MM.1S (cell line): ENCODE measurements around the gene CCDC85C.

ENCODE experiments used
- EZH2phosphoT487 ChIP-seq: fragments of 300-600 bp; sonication (generic); IDR thresholded peaks from 2 replicates; pipeline ENCODE4 v1.6.1; 2018; ENCODE audit warnings: antibody characterized with exemption, low read length
- TF ChIP-seq, protein P1 (sequence below): fragments of 300-600 bp; sonication (generic); IDR thresholded peaks from 2 replicates; pipeline ENCODE4 v1.5.1; 2016; ENCODE audit warnings: antibody characterized with exemption, low read length, mixed read lengths

DNA sequence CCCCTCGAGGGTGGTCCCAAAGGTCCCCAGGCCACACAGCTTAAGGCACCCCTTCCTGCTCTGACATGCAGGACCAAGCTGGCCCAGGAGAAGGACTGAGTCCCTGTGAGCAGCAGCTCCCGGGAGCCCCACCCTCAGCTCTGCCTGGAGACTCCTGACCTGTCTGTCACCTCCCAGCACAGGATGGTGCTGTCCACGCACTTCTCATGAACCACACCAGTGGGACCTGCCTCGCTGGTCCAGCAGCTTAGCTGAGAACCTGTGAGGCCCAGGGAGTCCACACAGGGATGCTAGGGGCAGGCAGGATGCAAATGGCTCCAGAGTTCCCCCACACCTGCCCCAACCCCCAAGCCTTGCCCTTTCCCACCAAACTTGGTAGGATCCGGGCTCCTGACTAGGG, 27.7 kb downstream of the CCDC85C start:
- TF ChIP-seq, protein P1, sequence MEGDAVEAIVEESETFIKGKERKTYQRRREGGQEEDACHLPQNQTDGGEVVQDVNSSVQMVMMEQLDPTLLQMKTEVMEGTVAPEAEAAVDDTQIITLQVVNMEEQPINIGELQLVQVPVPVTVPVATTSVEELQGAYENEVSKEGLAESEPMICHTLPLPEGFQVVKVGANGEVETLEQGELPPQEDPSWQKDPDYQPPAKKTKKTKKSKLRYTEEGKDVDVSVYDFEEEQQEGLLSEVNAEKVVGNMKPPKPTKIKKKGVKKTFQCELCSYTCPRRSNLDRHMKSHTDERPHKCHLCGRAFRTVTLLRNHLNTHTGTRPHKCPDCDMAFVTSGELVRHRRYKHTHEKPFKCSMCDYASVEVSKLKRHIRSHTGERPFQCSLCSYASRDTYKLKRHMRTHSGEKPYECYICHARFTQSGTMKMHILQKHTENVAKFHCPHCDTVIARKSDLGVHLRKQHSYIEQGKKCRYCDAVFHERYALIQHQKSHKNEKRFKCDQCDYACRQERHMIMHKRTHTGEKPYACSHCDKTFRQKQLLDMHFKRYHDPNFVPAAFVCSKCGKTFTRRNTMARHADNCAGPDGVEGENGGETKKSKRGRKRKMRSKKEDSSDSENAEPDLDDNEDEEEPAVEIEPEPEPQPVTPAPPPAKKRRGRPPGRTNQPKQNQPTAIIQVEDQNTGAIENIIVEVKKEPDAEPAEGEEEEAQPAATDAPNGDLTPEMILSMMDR: no peak
- no peak for TF ChIP-seq EZH2phosphoT487
